Measurements from ENCODE around the gene KRT78. TPM values are rescaled to one million over a fixed set of nuclear protein-coding genes. Genes with fewer than 3 reads are reported as not detected.

Gene KRT78
- total and polyA plus RNA-seq, 2 of the 13 experiments (the other 11 are each of a cell fraction or from before 2014, with no cell fraction given) = not detected

DNA sequence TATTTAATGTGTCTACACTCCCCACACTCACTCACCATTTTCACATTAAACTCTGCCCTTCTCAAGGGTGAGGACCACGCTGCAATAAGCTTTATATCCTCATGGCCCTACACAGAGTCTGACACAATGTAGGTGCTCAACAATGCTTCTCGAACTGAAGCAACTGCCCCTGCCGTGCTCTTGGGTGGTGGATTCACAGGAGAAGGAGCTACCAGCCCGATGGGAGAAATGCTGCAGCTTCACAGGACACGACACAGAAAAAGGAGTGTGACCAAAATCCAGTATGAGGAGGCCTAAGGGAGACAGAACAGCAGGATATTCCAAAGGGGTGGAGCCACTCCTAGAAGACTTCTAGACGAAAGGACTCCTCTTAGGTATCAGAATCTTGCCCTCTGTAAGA is 46.4 kb downstream of the KRT78 start:
- Histone ChIP-seq H3K4me3 (replicated peaks in 1 of 3; ENCODE audit: insufficient read depth in 1 of 3, low read depth in 2 of 3, low read length in 3 of 3) (no peak overlapping the region), H4K20me1 (ENCODE audit: insufficient read depth, low read length) (no peaks in the 10 kb centered on the region), H3K36me3 (replicated peaks in 1 of 2; ENCODE audit: control insufficient read depth in 1 of 2, insufficient read depth in 2 of 2, low read length in 2 of 2) (no peaks in the 10 kb centered on the region), H3K27me3 (ENCODE audit: control insufficient read depth in 1 of 2, insufficient read depth in 2 of 2, low read length in 2 of 2) (peaks cover 0 to 5% of the 10 kb centered on the region in 2 experiments; a peak in 1 of 5 replicates), H2AFZ (ENCODE audit: low read length) (no peak overlapping the region), H3K4me1 (ENCODE audit: insufficient read depth, low read length) (no peaks in the 10 kb centered on the region), H3K4me2 (ENCODE audit: low read depth, low read length) (no peak overlapping the region), H3K9ac (ENCODE audit: insufficient read depth, low read depth, low read length) (no peak overlapping the region), H3K9me3 (ENCODE audit: low read length) (no peaks in the 10 kb centered on the region), H3K79me2 (ENCODE audit: insufficient read depth, low read length) (no peaks in the 10 kb centered on the region), H3K27ac (ENCODE audit: extremely low read length, insufficient read depth, low read length) (no peak overlapping the region)
- BruUV-seq (replicated peaks) = no TSS peak
- intact Hi-C loops (cut with micrococcal nuclease; ENCODE audit: unreplicated experiment) (no loop called here), in situ Hi-C loops (cut with HindIII; ENCODE audit: extremely low pct_ligation_motif_present, low pct_unique_long_range_greater_than_20kb) (no loop called here)
- DNase-seq (ENCODE audit: low spot score) (no peak), ATAC-seq (no peak), FAIRE-seq (no peak)
- POLR2A ChIA-PET = no interaction called here
- 0% methylated on average over 6 of the region's 6 CpGs for WGBS (ENCODE audit: low lambda C conversion rate)
- TF ChIP-seq, protein P1, sequence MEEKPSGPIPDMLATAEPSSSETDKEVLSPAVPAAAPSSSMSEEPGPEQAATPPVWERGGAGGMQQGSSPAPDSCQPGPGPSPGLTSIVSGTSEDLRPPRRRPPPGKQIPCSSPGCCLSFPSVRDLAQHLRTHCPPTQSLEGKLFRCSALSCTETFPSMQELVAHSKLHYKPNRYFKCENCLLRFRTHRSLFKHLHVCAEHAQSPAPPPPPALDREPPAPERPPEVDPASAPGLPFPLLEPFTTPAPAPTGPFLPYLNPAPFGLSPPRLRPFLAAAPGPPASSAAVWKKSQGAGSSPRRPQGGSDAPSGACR (CRISPR knock-in tag; IDR thresholded peaks at IDR 0.05) = no peak
- TF ChIP-seq PBX2 (CRISPR knock-in tag; IDR thresholded peaks at IDR 0.05) (no peak), NAIF1 (CRISPR knock-in tag; IDR thresholded peaks at IDR 0.05; ENCODE audit: borderline replicate concordance) (no peak), TRIM24 (CRISPR knock-in tag; IDR thresholded peaks at IDR 0.05) (no peak), HOXA9 (CRISPR knock-in tag; IDR thresholded peaks at IDR 0.05; ENCODE audit: borderline replicate concordance) (no peak), GZF1 (CRISPR knock-in tag; IDR thresholded peaks at IDR 0.05) (no peak), ESRRA (CRISPR knock-in tag; IDR thresholded peaks at IDR 0.05; ENCODE audit: low read depth) (no peak), MAF1 (CRISPR knock-in tag; IDR thresholded peaks at IDR 0.05; ENCODE audit: borderline replicate concordance) (no peak)
- TF ChIP-seq, protein P2, sequence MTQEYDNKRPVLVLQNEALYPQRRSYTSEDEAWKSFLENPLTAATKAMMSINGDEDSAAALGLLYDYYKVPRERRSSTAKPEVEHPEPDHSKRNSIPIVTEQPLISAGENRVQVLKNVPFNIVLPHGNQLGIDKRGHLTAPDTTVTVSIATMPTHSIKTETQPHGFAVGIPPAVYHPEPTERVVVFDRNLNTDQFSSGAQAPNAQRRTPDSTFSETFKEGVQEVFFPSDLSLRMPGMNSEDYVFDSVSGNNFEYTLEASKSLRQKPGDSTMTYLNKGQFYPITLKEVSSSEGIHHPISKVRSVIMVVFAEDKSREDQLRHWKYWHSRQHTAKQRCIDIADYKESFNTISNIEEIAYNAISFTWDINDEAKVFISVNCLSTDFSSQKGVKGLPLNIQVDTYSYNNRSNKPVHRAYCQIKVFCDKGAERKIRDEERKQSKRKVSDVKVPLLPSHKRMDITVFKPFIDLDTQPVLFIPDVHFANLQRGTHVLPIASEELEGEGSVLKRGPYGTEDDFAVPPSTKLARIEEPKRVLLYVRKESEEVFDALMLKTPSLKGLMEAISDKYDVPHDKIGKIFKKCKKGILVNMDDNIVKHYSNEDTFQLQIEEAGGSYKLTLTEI (CRISPR knock-in tag; conservative IDR thresholded peaks at IDR 0.05) = no peak
- CTCF ChIA-PET (ENCODE audit: low intra/inter-chr PET ratio, low total read pairs) = no interaction called here
